BLaER1 treated with 17β-estradiol and CSF1 and Interleukin-3, amounts not matched to agents 10 nM and 100 nM (cell line): ENCODE results near the gene PMM1.

Experiments
- H3K27ac ChIP-seq, 11 experiments: shearing (Covaris generic); formaldehyde crosslinking; 2 replicates each; pipeline ENCODE4 v1.8.1; 2022
- H3K27me3 ChIP-seq, 11 experiments: shearing (Covaris generic); formaldehyde crosslinking; 2 replicates each; pipeline ENCODE4 v1.8.1; 2022
- H3K36me3 ChIP-seq, 11 experiments: shearing (Covaris generic); formaldehyde crosslinking; 2 replicates each; pipeline ENCODE4 v1.8.1; 2022
- H3K4me1 ChIP-seq, 10 experiments: shearing (Covaris generic); formaldehyde crosslinking; 2 replicates each; pipeline ENCODE4 v1.8.1; 2022
- H3K4me2 ChIP-seq, 11 experiments: shearing (Covaris generic); formaldehyde crosslinking; 2 replicates each; pipeline ENCODE4 v1.8.1; 2022
- H3K4me3 ChIP-seq, 10 experiments: shearing (Covaris generic); formaldehyde crosslinking; 2 replicates each; pipeline ENCODE4 v1.8.1; 2022
- H3K9ac ChIP-seq, 11 experiments: shearing (Covaris generic); formaldehyde crosslinking; 2 replicates each; pipeline ENCODE4 v1.8.1; 2022
- H3K9me3 ChIP-seq, 11 experiments: shearing (Covaris generic); formaldehyde crosslinking; replicated peaks in 1 of 11; 2 replicates each; pipeline ENCODE4 v1.8.1; 2022
- H4K20me1 ChIP-seq, 11 experiments: shearing (Covaris generic); formaldehyde crosslinking; 2 replicates each; pipeline ENCODE4 v1.8.1; 2022
- Cebpa-rat ChIP-seq, 11 experiments: shearing (Covaris generic); IDR thresholded peaks; 2 replicates each; pipeline ENCODE4 v1.8.1; 2022

Gene PMM1

DNA sequence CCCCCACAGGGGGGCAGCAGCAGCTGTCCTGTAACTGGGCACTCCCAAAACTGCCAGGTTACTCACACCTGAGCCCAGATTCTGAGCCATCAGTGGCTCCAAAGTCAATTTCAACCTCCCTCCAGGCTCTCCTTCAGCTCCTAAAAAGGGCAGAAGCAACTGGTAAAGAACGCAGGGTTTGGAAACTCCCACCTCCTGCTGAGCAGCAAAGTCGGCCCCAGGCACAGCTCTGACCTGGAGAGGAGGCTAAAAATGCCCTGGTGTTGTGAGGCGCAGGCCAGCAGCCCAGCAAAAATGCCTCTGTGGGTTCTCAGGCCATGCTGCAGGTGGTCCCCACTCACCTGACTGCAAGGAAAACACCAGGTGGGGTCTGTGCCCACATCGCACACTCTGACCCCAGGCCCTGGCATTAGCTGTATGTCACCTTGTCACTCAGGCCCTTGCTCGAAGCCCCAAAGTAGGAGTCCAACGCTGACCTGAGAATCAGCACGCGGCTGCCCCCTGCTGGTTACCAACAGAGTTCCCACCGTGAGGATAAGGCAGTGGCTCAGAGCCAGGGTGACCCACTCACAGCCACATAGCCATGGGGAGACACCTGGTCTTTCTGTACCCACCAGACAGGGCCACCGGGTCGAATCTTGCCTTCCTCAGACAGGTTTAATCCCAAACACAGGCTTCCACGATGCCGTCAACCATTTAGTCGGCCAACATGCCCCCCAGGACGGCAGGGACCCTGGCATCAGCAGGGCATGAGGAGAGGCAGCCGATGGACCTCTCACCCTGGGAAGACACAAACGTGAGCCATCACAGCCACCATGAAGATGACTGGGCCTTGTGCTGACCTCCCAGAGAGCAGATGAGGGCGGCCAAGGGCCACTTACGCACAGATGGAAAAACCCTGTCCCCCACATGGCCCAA, 56.5 kb downstream of the PMM1 start:
- no peak for TF ChIP-seq Cebpa-rat (IDR thresholded peaks at IDR 0.05)
- Histone ChIP-seq H3K9me3 (no peaks in the 10 kb centered on the region), H3K36me3 (peaks cover 68 to 98% (median 87%) of the 10 kb centered on the region in 11 experiments), H3K4me1 (peaks cover 0 to 18% (median 11%) of the 10 kb centered on the region in 10 experiments; a peak in 14 of 20 replicates), H3K27ac (no peak overlapping the region), H3K4me2 (no peak overlapping the region), H3K9ac (no peak overlapping the region; a peak in 1 of 22 replicates), H3K4me3 (no peak overlapping the region), H4K20me1 (peaks cover 25 to 100% (median 95%) of the 10 kb centered on the region in 11 experiments; a peak in 21 of 22 replicates), H3K27me3 (no peaks in the 10 kb centered on the region)

DNA sequence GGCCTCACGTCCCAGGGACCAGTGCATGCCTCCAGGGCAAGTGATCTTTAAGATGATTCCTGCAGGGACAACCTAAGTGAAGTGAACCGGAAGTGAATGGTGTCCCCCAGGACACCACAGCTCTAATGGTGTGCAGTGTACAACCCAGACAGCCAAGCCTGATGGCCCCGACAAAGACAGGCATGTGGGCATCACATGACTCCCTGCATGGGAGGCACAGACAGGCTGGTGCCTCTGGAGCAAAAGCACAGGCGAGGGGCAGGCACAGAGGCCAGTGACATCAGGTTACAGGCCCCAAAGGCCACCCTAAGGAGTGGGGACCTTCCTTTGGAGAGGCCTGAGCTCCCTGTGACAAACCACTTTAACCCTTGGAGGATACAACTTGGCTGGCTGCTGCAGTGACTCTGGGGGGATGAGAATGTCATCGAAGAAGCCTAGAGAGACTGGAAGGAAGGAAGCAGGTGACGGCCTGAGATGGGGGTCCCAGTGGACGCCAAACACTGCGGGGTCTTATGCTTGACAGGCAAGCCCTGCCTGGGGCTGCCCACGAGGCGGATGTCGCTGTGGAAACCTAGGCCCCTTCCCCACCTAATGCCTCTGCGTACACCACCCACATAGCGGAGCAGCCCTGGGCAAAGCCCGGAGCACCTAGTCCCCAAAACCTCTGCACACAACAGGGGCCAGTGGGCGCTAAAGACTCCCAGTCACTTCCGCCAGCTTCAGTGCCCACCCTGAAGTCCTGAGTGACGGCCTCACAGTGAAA, 57.7 kb downstream of the PMM1 start:
- Histone ChIP-seq H3K27ac (peak overlapping the region in 1 of 11 experiments; percentile 3; a peak in 1 of 22 replicates), H3K4me2 (no peak overlapping the region), H3K27me3 (no peaks in the 10 kb centered on the region), H3K36me3 (peaks cover 77 to 100% (median 88%) of the 10 kb centered on the region in 11 experiments), H3K9ac (peak overlapping the region in 5 of 11 experiments; percentile 19 to 42 (median 31); a peak in 3 of 22 replicates), H3K9me3 (no peaks in the 10 kb centered on the region), H3K4me1 (peaks cover 0 to 28% (median 17%) of the 10 kb centered on the region in 10 experiments; a peak in 14 of 20 replicates), H4K20me1 (peaks cover 38 to 100% (median 97%) of the 10 kb centered on the region in 11 experiments; a peak in 21 of 22 replicates), H3K4me3 (no peak overlapping the region)
- TF ChIP-seq Cebpa-rat (IDR thresholded peaks at IDR 0.05), result no peak

DNA sequence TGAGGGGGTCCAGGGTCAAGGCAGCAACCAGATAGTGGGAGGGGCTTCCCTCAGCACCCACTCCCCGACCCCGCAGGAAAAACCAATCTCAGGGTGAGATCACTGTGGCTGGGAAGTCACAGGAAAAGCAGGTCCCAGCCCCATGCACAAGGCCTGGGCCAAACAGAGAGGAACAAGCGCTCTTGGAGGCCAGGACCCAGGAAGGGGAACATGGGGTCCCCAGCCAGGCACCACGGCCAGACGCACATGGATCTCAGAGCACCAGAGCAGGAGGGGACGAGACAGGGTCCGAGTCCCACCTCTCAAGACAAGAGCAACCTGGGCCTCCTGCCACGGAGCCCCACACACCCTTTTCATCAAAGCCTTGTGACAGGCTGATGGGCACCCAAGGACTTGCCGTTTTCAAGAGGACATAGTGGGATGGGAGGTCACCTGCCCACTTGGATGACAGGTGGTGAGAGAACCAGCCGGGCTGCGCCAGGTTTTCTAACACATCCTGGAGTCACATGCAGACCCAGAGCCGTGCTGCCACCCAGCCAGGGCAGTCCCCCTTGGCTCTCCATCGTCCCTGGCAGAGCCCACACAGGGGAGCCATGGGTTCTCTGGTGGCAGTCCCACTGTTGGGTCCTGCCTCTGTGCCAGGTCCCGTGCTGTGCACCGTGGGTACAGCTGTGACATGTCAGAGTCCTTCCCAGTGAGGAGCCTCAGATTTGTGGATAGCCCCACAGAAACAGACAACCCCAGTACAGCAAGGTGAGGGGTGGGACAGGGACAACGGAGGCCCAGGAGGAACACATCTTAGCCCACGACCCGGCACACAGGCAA, 58.5 kb downstream of the PMM1 start:
- no peak overlapping the region for H3K4me2 ChIP-seq
- H3K9ac ChIP-seq, result peak overlapping the region in 2 of 11 experiments; percentile 19 to 42; a peak in 1 of 22 replicates
- H3K27ac ChIP-seq, result no peak overlapping the region; a peak in 1 of 22 replicates
- H4K20me1 ChIP-seq, result peaks cover 45 to 100% (median 99%) of the 10 kb centered on the region in 11 experiments; a peak in 21 of 22 replicates
- TF ChIP-seq Cebpa-rat (IDR thresholded peaks at IDR 0.05), result no peak
- peaks cover 83 to 100% (median 90%) of the 10 kb centered on the region in 11 experiments for H3K36me3 ChIP-seq
- H3K4me3 ChIP-seq, result no peak overlapping the region
- no peaks in the 10 kb centered on the region for H3K27me3 ChIP-seq
- H3K9me3 ChIP-seq, result no peaks in the 10 kb centered on the region
- peaks cover 0 to 35% (median 20%) of the 10 kb centered on the region in 10 experiments; a peak in 14 of 20 replicates for H3K4me1 ChIP-seq

DNA sequence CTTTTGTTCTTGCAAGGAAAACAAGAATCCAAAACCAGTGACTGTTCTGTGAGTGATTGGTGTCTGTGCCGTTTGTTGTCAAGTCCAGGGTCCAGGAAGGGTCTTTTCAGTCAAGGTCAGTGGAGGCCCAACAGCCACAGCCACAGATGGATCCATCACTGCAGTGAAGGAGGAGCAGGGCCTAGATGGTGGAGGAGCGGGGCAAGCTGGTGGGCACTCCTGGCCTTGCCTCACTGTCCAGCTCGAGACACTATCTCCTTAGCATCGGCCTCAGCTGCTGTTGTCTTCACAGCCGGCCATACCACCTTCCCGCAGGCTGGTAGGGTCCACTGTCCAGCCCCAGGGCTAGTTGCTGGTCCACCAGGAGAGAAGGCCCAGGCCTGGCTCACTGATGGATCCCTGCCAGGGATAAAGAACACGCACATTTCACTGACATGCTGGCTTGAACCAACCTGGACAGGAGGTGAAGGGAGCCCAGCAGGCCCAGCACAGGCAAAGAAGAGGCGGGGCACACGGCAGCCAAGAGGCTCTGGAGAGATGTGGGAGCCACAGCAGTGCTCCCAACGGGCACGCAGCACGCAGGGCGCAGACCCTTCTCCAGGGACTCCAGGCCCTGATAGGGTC, 60.6 kb downstream of the PMM1 start:
- H4K20me1 ChIP-seq, result peaks cover 60 to 100% (median 99%) of the 10 kb centered on the region in 11 experiments; a peak in 21 of 22 replicates
- H3K27ac ChIP-seq, result no peak overlapping the region
- peaks cover 91 to 100% (median 96%) of the 10 kb centered on the region in 11 experiments for H3K36me3 ChIP-seq
- no peaks in the 10 kb centered on the region for H3K9me3 ChIP-seq
- H3K9ac ChIP-seq, result peak overlapping the region in 4 of 11 experiments; percentile 2 to 38 (median 27); a peak in 2 of 22 replicates
- peak overlapping the region in 3 of 11 experiments; percentile 9 to 25 (median 10); a peak in 2 of 22 replicates for H3K4me2 ChIP-seq
- no peak overlapping the region for H3K4me3 ChIP-seq
- no peak for TF ChIP-seq Cebpa-rat (IDR thresholded peaks at IDR 0.05)
- peaks cover 16 to 53% (median 35%) of the 10 kb centered on the region in 10 experiments for H3K4me1 ChIP-seq
- H3K27me3 ChIP-seq, result no peaks in the 10 kb centered on the region

DNA sequence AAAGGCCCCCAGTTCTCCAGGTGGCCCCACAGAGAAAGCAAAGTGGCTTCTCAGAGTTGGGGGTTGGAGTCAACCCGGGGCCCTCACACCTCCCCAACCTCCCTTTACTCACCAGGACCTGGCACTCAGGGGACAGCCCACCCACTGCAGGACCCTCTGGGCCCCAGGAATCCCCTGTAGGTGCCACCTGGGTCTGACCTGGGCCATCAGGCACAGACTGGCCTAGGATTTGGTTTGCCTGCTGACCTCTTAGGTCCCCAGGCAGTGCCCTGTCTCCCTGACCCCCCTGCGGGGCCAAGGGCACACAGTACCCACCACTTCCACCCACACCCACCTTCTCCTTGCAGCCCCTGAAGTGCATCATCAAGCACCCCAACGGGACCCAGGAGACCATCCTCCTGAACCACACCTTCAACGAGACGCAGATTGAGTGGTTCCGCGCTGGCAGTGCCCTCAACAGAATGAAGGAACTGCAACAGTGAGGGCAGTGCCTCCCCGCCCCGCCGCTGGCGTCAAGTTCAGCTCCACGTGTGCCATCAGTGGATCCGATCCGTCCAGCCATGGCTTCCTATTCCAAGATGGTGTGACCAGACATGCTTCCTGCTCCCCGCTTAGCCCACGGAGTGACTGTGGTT, 61.4 kb downstream of the PMM1 start:
- H3K27ac ChIP-seq, result peak overlapping the region in 2 of 11 experiments; percentile 6 to 25; a peak in 1 of 22 replicates

More for the DNA sequence above, 61.4 kb downstream of the PMM1 start:
- Histone ChIP-seq H3K36me3 (peaks cover 91 to 100% (median 96%) of the 10 kb centered on the region in 11 experiments), H3K4me2 (peak overlapping the region in 5 of 11 experiments; percentile 9 to 25 (median 23); a peak in 5 of 22 replicates), H3K4me3 (no peak overlapping the region), H3K4me1 (peaks cover 24 to 54% (median 37%) of the 10 kb centered on the region in 10 experiments), H3K9me3 (no peaks in the 10 kb centered on the region), H3K9ac (peak overlapping the region in 7 of 11 experiments; percentile 5 to 44 (median 19); a peak in 7 of 22 replicates), H4K20me1 (peaks cover 56 to 100% (median 99%) of the 10 kb centered on the region in 11 experiments; a peak in 21 of 22 replicates), H3K27me3 (no peaks in the 10 kb centered on the region)
- TF ChIP-seq Cebpa-rat (IDR thresholded peaks at IDR 0.05), result no peak
